WTC11 (cell line): ENCODE measurements around the gene FRMD4A.

Experiments
- CTCF ChIP-seq: fragments of 200-600 bp; IDR thresholded peaks from 2 replicates; pipeline ENCODE4 v1.8.0; 2022; ENCODE audit warnings: antibody characterized with exemption
- HMGA2 ChIP-seq: fragments of 250-450 bp; sonication (Bioruptor Pico); IDR thresholded peaks from 2 replicates; pipeline ENCODE4 v1.4.0; 2021; ENCODE audit warnings: mild to moderate bottlenecking, moderate library complexity
- NFYB ChIP-seq: sonication (generic); formaldehyde crosslinking; conservative IDR thresholded peaks from 2 replicates; pipeline ENCODE4 v1.8.0; 2022; ENCODE audit warnings: low read depth, missing genetic modification reagents
- ZNF423 ChIP-seq: fragments of 250-450 bp; sonication (Bioruptor Pico); IDR thresholded peaks from 2 replicates; pipeline ENCODE4 v2.1.2; 2022; ENCODE audit warnings: mild to moderate bottlenecking, moderate library complexity
- TF ChIP-seq, protein P1 (sequence below): sonication (generic); formaldehyde crosslinking; IDR thresholded peaks from 2 replicates; pipeline ENCODE4 v1.8.0; 2022; ENCODE audit warnings: mild to moderate bottlenecking, missing genetic modification reagents

DNA sequence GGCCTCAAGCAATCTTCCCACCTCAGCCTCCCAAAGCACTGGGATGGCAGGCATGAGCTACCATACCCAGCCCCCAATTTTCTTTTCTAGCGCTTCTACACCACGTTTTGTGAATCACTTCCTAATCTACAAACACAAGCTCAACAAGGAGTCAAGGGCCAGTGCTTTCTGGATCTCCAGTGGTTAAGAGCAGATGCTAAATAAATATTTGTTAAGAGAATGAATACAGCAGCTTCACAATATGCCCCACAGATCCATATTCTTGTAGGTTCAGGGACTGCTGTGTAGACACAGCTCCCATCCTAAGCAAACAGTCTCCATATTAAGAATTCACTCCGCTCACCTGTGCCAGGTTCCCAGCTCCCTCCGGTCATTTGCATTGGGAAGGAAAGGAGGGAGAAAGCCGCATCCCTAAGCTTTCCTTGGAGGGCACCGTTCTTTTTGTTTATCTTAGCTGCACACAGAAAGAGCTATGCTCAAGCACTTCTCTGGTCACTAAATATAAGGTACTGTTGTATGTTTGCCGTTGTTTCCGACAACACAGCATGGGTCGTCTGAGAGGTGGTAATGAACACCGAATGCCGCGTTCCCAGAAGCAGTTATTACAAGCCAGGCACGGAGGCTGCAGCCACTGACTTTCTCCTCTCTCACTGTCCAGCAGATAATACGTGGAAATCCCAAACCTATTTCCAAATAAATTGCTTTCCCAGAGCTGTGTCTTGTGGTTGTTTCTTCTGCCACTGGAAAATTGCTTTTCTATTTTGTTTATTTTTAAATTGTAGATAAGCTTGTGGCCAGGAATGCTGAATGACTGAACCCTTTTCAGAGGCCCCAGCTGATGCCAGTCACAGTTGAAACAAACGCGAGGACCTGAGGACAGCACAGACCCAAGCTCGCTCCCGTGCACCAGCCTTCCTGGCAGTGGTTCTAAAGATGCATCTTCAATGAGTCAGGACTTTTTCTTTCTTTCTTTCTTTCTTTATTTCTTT is 526.9 kb downstream of the FRMD4A start:
- TF ChIP-seq ZNF423 (CRISPR knock-in tag) (no peak), CTCF (no peak), NFYB (CRISPR knock-in tag) (no peak), HMGA2 (CRISPR knock-in tag) (no peak)
- TF ChIP-seq, protein P1, sequence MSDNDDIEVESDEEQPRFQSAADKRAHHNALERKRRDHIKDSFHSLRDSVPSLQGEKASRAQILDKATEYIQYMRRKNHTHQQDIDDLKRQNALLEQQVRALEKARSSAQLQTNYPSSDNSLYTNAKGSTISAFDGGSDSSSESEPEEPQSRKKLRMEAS (CRISPR knock-in tag) = no peak
